Measurements from ENCODE around the gene HMCN2.

- TF ChIP-seq EZH2 (IDR thresholded peaks at IDR 0.05) (no peak), POLR2AphosphoS5 (IDR thresholded peaks at IDR 0.05; ENCODE audit: borderline replicate concordance, low read depth, low read length) (no peak), FOXP2 (optimal IDR thresholded peaks at IDR 0.05; ENCODE audit: control extremely low read depth, extremely low read length, insufficient read depth) (no peak)
Measured at GRCh38 chr9:130352586-130353285, 87.2 kb downstream of the HMCN2 start.
